Endothelial cell of hepatic sinusoid (primary cell): ENCODE measurements around the gene UST.

Experiments used
- in situ Hi-C: cut with HindIII; loops from 2 replicates; pipeline ENCODE4 v1.10.0; 2017; ENCODE audit warnings: low sequenced_read_pairs

UST gene

DNA sequence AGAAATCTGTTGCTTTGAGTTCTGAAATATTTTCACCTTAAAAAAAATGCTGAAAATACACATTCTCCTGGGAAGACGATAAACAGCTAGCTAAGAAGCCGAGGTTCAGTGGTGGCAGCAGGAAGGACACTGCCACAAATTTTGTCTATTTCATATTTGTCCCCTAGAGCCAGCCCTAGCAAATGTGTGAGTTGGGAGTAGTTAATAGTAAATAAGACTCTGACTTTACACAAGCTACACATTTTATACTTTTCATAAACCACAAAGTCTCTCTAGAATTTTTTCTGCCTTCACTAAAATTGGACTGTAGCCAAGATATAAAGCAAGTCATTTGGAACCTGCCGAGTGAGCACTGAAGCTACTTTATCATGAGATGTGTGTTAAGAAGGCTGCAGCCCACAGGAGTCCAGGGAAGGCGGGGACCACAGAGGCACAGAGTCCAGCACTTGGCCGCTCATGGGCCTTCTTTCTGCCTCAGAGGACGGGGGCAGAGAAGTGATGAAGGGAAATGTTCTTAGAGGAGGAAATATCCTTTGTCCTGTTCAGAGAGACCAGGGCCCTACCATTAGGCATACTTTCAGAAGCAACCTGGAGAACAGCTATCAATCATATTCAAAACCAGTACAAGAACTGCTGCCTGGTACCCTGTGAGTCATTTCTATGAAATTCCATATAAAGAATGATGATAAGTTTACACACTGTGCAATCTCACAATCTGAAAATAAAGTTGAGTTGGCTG lies 329.0 kb downstream of the UST start:
- in situ Hi-C loops, result loop anchor here (25.0 kb wide), 1 partner anchor 437 kb away; no protein-coding TSS in a partner anchor

DNA sequence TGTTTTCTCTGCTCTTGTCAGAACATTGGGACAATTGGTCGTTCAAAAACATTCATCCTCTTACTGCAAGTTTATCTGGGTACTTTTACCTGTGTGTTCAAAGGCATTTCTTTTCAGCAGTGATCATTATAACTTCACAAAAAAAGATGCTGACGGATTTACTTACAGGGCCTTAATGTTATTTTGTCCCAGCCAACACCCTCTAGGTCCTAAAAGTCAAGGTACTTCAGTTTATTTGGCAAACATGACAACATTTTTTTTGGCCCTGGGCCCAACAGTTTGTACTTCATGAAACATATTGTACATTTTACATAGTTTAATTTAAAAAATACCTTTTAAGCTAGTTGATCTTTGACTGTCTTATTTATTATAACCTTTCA lies 329.5 kb downstream of the UST start:
- in situ Hi-C loops, result loop anchor here (25.0 kb wide), 1 partner anchor 436 kb away; no protein-coding TSS in a partner anchor

DNA sequence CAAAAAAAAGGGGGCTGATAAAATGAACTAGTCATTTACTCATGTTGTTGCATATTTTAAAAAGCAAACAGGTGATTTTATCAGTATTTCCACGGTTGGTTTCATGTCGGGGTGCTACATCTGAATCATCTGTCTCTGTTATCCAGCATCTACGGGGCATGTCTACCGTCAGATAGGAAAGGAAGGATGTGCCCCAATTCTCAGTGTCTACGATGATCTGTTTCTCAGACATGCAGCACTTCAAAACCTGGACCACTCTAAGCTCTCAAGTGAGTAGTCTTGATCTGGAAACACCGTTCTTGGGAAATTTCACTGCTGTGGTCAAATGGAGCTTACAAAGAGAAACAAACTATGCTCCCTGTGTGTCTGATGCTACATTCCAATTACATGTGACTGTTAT lies 330.4 kb downstream of the UST start:
- in situ Hi-C loops, result loop anchor here (25.0 kb wide), 1 partner anchor 435 kb away; no protein-coding TSS in a partner anchor

DNA sequence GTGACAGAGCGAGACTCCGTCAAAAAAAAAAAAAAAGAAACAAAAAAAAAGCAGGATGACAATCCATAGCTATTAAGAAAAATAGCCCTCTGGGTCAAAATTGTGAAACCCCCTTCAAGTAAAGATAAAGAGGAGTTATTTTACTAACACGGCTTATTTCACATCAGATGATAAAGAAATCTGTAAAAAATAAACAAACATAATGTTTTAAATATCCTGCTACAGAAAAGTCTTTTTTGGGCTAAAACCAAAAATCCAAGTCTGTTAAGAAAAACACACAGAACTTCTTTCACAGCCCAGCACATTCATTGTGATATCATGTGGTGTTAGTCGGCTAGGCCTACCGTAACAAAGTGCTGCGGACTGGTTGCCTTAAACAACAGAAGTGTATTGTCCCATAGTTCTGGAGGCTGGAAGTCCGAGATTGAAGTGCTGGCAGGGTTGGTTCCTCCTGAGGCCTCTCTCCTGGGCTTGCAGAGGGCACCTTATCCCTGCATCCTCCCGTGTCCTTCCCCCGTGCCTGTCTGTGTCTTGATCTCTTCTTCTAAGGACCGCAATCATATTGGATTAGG lies 331.5 kb downstream of the UST start:
- in situ Hi-C loops, result loop anchor here (25.0 kb wide), 1 partner anchor 434 kb away; no protein-coding TSS in a partner anchor

DNA sequence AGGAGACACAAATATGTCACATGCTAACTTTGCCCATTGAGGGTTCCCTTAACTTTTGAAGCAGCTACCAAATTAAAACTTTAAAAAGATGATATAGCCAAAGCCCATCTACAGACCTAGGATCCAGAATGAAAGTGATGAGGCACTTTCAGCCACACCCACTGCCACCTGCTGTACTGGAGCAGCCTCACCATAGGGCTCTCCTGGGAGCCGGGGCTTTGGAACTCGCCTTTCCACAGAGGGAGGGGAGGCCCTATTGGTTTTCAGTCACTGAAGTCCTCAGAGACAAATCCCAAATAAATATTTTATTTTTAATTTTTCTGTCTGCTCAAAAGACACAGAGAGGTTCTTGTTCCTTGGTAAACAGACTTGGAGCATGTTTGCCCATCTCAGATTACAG lies 332.6 kb downstream of the UST start:
- in situ Hi-C loops, result loop anchor here (25.0 kb wide), 1 partner anchor 433 kb away; no protein-coding TSS in a partner anchor

DNA sequence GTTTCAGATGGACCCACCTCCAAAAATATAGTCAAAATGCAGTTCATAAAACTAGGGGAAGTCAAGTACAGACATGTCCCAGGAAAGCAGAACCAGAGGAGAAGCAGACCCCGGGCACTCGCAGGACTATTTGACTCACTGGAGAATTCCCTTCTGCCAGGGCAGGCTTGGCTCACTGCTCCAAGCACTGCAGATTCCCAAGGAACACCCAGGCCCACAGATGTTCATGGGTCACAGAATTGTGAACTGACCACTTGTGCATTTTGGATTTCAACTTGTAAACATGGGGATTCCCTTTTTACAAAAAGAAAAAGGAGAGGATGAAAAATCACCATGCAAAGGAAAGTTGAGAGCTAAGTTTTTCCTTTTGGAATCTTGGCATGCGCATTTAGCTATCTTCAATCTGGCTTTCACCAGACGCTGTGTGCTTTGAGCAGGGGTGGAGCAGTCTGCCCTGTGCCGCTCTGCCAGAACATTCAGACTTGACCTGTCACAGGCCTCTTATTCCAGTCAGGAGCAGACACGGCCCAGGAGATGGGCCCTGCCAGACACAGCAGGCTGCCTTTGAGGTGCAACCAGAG lies 333.2 kb downstream of the UST start:
- in situ Hi-C loops, result loop anchor here (25.0 kb wide), 1 partner anchor 432 kb away; no protein-coding TSS in a partner anchor

DNA sequence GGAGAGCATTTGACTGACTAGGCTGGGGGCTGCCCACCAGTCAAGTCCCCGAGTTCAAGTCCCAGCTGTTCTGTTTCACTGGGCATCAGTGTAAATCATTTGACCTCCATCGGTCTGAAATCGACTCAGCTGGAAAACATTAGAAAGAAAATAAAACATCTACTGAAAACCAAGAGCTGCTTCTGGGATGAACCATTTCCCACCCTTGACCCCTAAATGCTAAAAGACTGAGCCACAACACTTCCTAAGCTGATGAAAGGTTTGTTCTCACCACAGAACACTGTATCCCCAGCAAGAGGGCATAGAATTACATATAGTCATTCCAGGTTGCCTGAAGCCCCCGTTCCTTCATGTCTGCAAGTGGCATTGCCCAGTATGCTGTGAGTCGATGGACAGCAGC lies 333.7 kb downstream of the UST start:
- in situ Hi-C loops, result loop anchor here (25.0 kb wide), 1 partner anchor 432 kb away; no protein-coding TSS in a partner anchor

DNA sequence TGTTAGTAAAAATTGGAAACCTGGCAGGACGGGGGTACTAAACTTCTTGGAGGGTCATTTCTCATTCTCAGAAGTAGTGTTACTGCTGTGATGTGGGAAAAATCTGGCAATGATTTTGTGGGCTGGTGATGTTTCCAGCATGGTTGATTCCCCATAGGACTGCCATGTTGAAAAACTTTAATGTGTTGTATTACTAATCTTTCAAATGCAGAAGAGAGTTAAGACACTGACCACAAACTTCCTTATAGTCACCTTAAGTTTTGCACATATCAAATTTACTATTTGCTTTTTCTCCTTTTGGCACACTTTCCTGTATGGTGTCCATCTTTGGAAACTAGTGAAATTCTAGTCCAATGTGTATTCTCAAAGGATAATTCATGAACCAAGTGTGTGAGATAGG lies 334.5 kb downstream of the UST start:
- in situ Hi-C loops, result loop anchor here (25.0 kb wide), 1 partner anchor 431 kb away; no protein-coding TSS in a partner anchor

DNA sequence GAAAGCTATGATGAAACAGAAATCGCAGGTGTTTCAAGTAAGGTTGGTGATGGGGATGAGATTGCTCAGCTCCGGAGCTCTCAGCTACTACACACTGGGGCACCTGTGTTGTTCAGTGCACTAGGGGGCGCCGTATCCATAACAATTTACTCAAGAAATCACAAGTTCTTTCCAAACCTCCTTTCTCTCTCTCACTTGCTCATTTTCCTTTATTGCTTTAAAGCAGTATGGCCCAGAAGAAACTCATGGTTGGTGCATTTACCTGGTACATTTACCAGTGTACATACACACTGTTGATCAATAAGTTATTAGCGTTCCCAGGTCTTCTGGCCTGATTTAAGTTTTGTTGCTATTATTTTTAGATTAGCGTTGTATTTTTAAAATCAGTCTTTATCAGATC lies 335.5 kb downstream of the UST start:
- in situ Hi-C loops, result loop anchor here (25.0 kb wide), 1 partner anchor 430 kb away; no protein-coding TSS in a partner anchor

DNA sequence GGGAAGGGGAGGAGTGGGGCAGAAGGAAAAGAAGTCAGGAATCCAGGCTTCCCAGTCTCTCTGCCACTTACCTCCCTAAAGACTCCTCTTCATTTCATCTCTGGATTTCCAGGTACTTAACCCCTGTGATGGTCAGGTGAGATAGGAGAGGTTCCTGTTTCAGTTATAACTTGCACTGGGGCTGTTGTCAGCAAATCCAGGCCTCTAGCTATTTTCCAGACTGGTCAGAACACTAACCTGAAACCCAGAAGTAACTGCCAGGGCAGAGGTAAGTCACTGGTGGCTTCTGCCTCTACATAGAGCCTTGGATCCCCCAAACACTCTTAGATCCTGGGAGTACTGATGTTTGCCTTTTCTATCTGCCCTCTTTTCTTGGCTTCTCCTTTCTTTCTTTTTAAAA lies 337.2 kb downstream of the UST start:
- in situ Hi-C loops, result loop anchor here (25.0 kb wide), 1 partner anchor 428 kb away; no protein-coding TSS in a partner anchor

DNA sequence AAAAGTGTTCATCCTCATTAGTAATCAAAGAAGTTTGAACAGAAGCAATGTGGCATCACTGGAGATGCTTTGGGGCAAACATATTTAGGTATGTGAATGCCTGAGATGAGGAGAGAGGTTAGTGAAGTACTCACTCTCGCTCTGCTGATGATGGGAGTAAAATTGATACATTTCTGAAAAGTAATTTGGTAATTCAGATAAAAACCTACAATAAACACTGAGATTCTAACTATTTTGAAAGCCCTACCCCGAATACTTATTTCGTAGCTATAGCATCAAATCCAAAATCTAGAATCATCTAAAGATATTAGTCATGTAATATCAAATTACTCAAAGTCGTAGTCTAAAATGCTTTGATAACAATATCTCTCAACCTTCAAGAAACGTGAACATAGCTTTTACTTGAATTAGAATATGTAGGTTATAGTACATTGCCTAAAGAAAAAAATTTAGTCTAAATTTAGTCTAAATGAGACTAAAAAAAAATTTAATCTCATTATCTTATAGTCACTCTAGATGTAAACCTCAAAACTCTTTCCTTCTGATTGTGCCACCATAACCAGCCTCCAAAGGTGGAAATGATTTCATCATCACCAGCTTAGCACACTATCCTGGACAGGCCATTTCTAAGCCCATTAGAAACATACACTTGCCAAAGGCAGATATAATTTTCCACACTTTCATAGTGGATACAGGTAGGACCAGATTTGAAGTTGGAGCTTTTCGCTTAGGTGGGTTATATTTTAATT lies 338.2 kb downstream of the UST start:
- in situ Hi-C loops, result loop anchor here (25.0 kb wide), 1 partner anchor 427 kb away; no protein-coding TSS in a partner anchor

DNA sequence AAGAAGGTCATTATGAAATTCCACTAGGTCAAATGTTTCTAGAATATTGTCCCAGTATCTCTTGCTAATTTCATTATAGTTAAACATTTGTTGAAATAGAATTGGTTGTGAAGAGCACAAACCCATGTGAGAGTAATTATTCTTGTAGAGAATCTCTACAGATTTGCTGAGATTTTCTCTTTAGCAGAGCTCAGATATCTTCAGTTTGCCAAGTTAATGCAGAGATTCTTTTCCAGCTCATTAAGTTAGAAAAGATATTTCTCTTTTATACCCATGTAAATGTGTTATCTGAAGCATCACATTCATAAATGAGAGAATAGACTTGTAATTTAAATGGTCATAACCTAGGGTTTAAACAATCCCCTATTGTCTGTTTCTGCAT lies 338.7 kb downstream of the UST start:
- in situ Hi-C loops, result loop anchor here (25.0 kb wide), 1 partner anchor 427 kb away; no protein-coding TSS in a partner anchor

DNA sequence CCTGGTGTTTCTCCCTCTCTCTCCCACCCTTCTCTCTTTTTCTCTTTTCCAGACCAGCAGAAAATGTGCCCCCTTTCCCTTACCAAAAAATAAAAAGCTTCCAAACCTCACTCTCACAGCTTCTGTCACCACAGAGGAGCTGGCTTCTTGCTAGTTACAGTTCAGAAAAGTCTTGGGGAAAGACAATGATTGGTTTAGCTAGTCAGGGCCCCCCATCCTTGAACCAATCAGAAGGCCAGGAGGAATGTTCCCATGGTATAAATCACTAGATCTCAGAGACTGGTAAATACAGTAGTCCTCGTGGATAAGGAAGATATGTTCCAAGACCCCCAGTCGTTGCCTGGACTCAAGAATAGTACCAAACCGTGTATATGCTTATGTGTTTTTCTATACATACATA lies 339.5 kb downstream of the UST start:
- in situ Hi-C loops, result loop anchor here (25.0 kb wide), 1 partner anchor 426 kb away; no protein-coding TSS in a partner anchor

DNA sequence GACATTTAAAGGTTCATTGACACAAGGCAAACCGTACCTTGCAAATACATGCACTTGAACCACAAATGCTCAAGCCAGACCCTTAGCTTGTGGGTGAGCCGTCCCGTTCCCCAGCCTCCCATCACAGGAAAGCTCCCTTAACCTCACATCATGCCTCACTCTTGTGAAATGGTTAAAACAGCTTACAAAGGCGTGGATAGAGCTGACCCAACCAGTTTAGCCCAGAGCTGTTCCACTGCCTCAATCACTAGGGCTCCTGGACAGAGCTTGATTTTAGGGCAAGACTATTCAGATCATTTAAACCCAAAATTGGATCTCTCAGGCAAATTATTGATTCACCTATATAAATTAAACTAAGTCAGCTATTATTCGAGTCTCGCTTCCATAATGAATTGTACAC lies 341.1 kb downstream of the UST start:
- in situ Hi-C loops, result loop anchor here (25.0 kb wide), 1 partner anchor 424 kb away; no protein-coding TSS in a partner anchor

DNA sequence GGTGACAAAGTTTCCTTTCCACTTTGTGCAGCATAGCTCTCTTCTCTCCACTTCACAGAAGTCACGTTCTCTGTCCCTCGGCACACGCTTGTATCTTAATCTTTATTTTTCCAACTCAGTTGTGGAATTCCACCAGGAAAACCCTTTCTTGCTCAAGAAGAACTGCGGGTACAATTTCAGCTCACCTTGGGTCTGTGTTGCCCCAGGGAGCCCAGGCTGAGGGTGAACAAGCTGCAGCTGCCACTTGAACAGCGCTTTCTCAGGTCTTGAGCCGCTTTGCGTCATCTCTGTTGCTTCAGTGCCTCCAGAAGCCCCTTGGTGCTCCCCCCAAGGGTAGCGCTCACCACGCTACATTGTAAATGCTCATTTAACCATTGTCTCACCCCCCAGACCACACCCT lies 341.5 kb downstream of the UST start:
- in situ Hi-C loops, result loop anchor here (25.0 kb wide), 1 partner anchor 424 kb away; no protein-coding TSS in a partner anchor

DNA sequence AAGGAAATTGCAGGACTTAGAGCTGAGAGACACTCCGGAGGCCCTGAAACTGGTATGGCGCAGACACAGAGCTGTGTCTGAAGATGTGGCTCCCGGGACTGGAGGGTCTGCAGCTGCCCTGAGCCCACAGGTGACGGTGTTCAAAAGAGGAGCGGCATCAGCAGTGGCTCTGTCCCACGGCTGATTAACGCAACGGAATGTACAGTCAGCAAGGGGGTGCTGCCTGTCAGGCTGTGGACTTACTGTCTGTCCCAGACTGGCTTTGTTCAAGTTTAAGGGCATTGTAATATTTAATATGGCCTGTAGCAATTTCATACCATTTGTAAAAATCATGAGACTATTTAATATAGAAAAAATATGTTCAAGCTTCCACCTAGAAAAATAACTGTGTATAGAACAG lies 342.7 kb downstream of the UST start:
- in situ Hi-C loops, result loop anchor here (25.0 kb wide), 1 partner anchor 423 kb away; no protein-coding TSS in a partner anchor

DNA sequence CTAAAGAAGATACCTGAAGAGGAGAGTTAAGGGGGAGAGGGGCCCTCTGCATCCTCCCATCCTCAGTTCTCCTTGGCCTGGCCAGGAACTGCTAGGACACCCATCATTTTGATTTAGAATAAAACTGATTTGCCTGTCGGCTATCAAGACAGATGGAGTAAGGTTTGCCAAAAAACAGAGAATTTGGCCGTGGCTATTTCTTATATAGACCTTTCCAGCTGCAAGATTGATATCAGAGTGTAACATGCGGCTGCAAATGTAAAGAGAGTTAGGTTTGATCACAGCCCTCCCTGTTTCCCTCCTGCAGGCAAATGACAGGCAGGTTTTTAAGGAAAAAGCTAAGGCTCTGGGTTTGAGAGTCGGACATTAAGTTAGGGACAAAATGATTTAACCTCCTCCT lies 344.1 kb downstream of the UST start:
- in situ Hi-C loops, result loop anchor here (5.0 to 25.0 kb wide), 2 partner anchors 41 to 421 kb away; no protein-coding TSS in a partner anchor

DNA sequence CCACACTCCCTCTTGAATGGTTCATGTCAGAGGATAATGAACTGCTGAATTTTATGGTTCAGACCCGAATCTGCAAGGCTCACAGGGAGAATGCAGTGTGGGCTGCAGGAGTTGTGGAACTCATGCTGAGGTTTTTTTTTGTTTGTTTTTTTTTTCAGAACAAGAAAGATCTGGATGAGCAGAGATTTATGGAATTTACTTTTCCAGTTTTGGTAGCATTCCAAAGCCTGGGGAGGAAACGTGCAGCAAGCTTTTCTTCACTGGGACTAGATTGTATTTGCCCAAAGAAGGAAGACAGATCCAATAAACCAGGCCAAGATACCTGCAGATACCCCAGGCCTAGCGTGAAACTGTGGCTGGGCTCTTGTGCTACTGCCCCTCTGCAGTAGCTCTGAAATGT lies 346.8 kb downstream of the UST start:
- in situ Hi-C loops, result loop anchor here (5.0 to 25.0 kb wide), 2 partner anchors 39 to 419 kb away; no protein-coding TSS in a partner anchor

DNA sequence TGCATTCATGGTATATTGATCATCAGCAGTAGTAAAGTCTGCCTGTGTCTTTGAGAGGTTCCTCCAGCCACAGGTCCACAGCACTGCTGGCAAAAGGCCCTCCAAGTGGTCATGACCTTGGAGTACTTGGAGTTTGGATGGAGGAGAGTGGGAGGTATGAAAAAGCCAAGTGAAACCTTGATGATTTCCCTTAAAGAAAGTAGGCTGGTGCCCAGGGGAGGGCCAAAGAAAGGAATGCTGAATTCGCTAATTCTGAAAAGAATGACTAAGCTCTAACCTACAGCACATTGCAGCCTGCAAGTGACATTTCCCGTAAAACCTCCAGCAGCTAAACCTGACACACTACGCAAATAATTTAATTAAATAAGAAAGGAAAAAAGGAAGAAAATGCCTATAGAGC lies 347.3 kb downstream of the UST start:
- in situ Hi-C loops, result loop anchor here (5.0 to 25.0 kb wide), 2 partner anchors 38 to 418 kb away; no protein-coding TSS in a partner anchor

DNA sequence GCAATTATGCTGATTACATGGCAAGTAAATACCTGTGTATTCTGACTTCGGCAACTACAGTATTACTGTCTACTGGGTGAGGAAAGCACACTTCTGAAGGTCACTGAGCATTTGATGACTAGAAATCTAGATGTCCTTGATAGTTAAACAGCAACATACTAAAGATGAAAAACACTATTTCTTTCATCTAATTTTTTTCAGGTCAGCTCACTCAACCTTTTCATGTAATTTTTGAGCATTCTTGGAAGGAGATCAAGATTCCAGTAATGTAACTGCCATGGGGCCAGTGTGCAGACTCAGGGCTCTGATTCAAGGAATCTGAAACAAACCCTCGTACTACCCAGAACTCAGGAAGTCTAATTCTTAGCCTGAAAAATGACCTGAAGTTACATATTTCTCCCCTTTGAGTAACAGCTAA lies 348.1 kb downstream of the UST start:
- in situ Hi-C loops, result loop anchor here (5.0 to 25.0 kb wide), 3 partner anchors 37 to 417 kb away; no protein-coding TSS in a partner anchor
